Globus pallidus (tissue), 1 donor: ENCODE results near the gene MXRA7.
"Not testable (repeated sequence)": the region's sequence is repeated elsewhere in the genome, so short reads cannot be mapped to it uniquely, and the experiment has no call there.

Experiments used
- DNase-seq: peaks from one replicate; pipeline ENCODE4 v3.0.0-alpha.2; 2015; ENCODE audit warnings: low spot score

MXRA7 gene

GRCh38 chr17:76716146-76716838, 5.5 kb upstream of the MXRA7 start:
- no peak for DNase-seq

GRCh38 chr17:76715496-76715830, 4.7 kb upstream of the MXRA7 start:
- DNase-seq, result no peak

DNA sequence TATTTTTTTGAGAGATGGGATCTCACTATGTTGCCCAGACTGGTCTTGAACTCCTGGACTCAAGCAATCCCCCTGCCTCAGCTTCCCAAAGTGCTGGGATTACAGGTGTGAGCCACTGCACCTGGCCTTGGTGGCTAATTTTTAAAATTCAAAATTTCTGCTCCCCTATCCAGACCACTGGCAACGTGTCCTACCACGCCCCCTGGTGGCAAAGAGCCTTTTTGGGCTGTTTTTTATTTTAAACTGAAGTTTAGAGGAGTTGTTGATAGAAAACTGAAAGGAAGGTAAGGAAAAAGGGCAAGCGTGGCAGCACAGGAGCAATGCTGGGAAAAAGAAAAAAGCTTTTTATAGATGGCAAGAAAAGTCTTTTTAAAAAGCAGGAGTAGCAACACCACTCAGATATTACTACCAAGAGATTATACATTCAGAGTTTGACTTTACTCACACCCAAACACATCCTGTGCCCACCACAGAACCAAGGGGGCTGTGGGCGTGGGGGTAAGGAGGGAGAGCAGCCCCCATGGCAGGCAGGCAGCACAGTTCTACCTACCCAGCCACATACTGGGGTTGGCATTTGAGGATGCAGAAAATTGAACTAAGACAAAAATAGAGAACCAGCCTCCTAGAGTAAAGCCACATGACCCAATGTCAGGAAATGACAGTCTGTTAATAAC, 4.2 kb upstream of the MXRA7 start:
- peak; percentile 51 for DNase-seq

DNA sequence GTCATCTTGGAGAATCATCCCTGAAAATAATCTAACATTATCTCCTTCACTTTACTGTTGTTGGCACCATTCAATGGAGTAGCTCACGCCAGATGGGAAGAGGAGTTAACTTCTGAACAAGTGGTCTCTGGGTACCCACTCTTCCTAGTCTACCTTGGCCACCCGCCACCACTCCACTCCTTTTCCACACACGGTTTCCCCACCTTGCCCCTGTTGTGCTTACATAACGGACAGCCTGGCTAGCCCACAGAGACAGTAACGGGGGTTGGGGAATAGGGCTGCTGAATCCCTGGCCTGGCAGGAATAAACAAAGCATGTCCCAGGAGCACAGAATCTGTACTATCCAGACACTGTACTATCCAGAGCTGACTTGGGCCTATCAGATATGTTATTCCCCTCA, 3.6 kb upstream of the MXRA7 start:
- DNase-seq, result no peak

- no peak for DNase-seq
Observed at GRCh38 chr17:76713765-76714164, 3.0 kb upstream of the MXRA7 start.

DNA sequence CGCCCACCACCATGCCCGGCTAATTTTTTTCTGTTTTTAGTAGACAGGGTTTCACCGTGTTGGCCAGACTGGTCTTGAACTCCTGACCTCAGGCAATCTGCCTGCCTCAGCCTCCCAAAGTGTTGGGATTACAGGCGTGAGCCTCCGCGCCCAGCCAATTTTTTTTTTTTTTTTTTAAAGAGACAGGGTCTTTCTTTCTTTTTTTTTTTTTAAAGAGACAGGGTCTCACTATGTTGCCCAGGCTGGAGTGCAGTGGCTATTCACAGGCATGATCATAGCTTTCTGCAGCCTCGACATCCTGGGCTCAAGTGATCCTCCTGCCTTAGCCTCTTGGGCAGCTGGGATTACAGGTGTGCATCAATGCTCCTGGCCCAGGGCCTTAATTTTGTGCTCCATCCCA, 1.6 kb upstream of the MXRA7 start:
- DNase-seq, result not testable (repeated sequence)

DNA sequence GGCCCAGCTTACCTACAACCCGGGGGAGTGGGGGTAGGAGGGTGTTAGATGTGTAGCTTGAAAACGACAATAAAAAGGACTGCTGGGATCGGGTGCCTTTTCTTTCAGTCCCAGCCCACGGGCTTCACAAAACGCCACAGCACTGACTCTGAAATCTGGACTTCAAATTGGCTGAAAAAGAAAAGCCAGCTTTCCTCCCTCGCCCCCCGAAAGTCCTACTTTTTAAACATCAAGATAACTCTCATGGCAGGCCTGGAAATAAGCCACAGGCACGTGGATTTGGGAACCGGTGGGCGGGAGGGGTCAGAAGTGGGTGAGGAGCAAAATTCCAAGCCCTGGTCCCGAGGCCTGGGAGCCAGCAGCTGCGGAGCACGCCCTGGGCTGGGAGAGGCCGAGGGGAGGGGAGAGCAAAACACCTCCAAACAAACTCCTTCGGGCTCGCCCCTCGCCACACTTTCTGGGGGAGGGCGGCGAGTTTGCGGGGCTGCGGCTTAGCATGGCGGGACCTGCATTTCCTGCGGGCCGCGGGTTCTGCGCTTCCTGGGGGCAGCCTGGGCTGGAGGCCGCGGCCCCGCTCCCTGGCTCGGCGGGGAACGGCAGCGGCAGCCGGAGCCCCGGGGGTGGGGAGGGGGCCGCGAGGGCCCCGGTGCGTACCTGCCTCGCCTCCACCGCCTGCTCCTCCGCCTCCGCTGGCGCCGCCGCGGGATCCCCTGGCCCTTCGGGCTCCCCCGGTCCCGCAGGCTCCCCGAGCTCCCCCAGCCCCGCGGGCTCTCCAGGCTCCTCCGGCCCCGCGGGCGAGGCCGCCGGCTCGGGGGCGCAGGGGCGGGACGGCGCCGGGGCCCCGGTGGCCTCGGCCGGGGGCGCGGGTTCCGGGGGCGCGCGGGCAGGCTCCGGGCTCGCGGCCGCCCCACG, 558 bp downstream of the MXRA7 start:
- peak; percentile 38 for DNase-seq

DNA sequence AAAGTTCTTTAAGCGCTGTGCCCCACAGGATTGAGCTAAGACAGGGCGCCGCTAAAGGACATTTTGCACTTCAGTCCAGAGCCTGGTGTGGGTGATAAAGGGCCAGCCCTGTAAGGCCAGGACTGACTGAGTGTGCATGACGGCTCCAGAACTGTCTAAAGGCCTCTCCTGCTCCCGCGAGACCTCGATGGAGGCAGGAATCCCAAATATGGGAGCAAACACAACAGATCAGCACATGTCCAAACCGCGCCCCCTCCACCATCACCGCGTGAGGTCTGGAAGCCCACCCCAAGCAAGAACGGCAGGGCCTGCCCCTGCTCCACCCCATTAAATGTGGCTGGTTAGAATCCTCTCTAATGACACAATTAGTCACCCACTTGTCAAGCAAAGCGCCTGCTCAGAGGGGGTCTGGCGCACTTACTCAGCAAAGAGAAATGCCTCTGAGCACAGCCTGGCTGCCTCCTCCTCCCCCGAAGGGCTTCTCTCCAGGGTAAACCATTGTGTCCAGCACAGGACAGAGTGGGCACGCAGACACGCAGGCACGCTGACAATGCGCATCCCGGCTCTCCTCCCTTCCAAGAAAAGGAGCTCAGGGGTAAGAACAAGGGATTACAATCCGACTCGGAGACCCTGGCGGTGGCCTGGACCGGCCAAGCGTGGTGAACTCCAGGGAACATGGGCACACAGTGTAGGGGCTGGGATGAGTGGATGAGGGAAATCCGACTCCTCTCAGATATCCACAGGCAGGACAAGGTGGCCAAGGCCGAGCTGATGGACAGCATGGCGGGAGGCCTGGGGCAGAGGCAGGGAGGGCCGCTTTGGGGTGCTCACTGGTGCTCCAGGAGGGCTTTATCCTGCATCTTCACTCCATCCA, 1.5 kb downstream of the MXRA7 start:
- peak; percentile 37 for DNase-seq

- DNase-seq, result peak; percentile 84
Observed at GRCh38 chr17:76707985-76708807, 2.6 kb downstream of the MXRA7 start.

GRCh38 chr17:76706817-76707216, 3.9 kb downstream of the MXRA7 start:
- DNase-seq, result no peak

- no peak for DNase-seq
Observed at GRCh38 chr17:76704805-76705204, 6.0 kb downstream of the MXRA7 start.

- DNase-seq, result no peak
Observed at GRCh38 chr17:76702941-76703637, 7.7 kb downstream of the MXRA7 start.

DNA sequence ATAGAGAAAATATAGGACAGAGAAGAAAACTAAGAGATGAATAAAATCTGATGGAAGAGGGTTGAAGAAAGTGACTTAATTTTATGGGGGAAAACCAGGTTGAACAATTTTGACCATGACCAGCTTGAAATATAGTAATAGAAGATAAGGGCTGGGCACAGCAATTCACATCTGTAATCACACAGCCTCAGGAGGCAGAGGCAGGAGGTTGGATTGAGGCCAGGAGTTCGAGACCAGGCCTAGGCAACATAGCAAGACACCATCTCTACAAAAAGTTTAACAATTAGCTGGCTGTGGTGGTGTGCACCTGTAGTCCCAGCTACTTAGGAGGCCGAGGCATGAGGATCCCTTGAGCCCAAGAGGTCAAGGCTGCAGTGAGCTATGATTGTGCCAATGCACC, 8.7 kb downstream of the MXRA7 start:
- no peak for DNase-seq

DNA sequence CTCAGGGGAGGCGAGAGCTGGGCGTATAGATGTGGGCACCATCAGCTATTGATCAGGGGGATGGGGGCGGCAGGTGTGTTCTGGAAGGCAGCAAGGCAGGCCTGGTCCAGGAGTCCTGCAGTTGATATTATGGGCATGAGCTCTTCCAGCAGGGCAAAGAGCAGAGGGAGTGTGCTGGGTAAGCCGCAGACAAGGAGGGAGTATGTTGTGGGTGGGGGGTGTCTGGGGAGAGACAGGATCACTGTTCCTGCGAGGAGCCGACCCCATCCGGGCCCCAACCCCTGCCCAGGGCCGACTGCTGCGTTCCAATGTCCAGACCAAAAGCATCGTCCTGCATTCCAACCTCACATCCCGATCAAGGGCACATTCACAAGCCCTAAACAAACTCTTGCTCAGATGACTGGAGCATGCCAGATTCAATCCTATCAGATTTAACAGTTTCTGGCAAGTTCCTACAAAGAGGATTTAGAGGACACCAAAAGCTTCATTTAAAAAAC, 9.2 kb downstream of the MXRA7 start:
- no peak for DNase-seq

- no peak for DNase-seq
Observed at GRCh38 chr17:76700617-76701470, 9.9 kb downstream of the MXRA7 start.

DNA sequence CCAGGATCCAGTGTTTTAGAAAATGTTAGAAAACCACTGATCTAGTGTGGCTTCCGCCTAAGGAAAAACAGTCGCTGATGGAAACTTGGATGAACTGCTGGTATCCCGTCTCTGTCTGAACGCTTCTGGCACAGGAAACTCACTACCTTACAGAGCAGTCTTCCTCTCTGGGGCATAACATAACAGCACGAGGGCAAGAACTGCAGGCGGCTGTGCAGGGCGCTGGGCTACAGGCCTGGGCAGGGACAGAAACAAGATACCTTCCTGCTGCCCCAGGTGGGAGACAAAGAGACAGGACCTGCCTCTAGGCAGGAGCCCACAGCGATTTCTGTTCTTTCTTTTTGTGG, 10.5 kb downstream of the MXRA7 start:
- DNase-seq, result no peak

DNA sequence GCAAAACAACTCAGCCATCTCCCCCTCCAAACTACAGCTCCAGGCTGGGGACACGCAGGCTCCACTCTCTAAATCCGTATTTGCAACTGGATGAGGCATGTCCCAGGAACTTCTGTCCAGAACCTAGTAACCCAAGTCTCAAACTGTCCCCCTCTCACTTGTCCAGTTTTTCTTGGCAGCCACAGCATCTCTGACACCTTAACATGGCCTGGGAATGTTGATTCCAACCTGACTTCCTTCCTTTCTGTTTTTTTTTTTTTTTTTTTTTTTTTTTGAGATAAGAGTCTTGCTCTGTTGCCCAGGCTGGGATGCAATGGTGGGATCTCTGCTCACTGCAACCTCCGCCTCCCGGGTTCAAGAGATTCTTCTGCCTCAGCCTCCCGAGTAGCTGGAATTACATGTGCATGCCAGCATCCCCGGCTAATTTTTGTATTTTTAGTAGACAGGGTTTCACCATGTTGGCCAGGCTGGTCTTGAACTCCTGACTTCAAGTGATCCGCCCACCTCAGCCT, 12.2 kb downstream of the MXRA7 start:
- not testable (repeated sequence) for DNase-seq

DNA sequence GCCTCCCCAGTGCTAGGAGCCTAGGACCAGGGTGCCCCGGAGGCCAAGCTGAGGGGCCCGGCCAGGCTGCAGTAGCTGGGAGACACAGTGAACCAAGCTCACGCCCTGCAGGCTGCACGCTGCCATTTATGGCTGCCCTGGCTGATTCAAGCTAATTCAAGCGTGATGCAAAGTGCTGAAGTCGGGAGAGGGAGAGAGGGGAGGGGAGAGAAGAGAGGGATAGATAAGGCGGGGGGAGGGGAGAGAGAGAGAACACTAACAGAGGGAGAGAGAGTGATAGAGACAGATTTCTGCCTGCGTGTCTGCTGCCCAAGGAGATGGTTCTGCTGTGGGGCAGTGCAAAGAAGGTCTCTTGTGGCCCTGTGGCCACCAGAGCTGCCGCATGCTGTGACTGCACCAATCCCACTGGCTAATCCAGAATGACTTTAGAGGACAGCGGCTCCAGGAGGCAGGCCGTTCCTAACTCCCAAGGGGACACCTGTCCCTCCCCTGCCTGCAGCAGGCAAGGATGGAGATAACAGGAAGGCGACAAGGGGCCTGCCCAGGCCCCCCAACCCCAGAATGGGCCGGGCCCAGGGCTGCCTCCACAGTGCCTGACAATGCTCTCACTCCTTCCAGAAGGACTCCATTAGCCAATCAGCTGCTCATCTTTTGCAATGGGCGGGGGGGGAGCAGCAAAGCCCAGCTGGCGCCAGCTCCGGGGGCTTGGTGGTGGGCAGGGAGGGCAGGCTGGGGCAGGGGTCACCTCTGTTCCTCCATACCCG, 12.9 kb downstream of the MXRA7 start:
- no peak for DNase-seq
